IMR-90 (cell line): ENCODE results near the gene CTDSP2. TPM values are rescaled to one million over a fixed set of nuclear protein-coding genes. Genes with fewer than 3 reads are reported as not detected.

Source experiments
- ATAC-seq: fragments of 200-7000 bp; cut with Tn5 transposase; 2 replicates; pipeline ENCODE4 v1.9.1; 2020; ENCODE audit warnings: low read depth, mild to moderate bottlenecking, moderate library complexity
- BruUV-seq: library from RNA; stranded (reverse); fragments of 400-500 nt; replicated peaks from 2 replicates; lab custom pipeline; 2021; lab: Mats Ljungman, UMichigan
- CTCF ChIA-PET: fragments of 300-600 bp; formaldehyde crosslinking; extraction: SDS; loops from one replicate; lab custom pipeline; 2021; ENCODE audit warnings: antibody characterized with exemption; lab: Yijun Ruan, JAX
- POLR2A ChIA-PET: fragments of 300-600 bp; sonication (Branson Sonifier 250); formaldehyde crosslinking; loops from one replicate; lab custom pipeline; 2022; ENCODE audit warnings: antibody characterized with exemption; ENCODE audit not compliant: unreplicated experiment; lab: Charles Lee
- DNase-seq: peaks from one replicate; pipeline ENCODE4 v3.0.0; 2013
- H2AFZ ChIP-seq: replicated peaks from 2 replicates; pipeline ENCODE3; 2013; ENCODE audit warnings: low read length, mild to moderate bottlenecking; ENCODE audit not compliant: poor library complexity
- H2AK5ac ChIP-seq: 2 replicates; pipeline ENCODE4 v1.6.1; 2013; ENCODE audit warnings: low read depth, low read length, inconsistent platforms
- H2AK9ac ChIP-seq: replicated peaks from 2 replicates; pipeline ENCODE3; 2013; ENCODE audit warnings: mild to moderate bottlenecking, low read depth, low read length, moderate library complexity; ENCODE audit not compliant: poor library complexity
- H2BK120ac ChIP-seq: 2 replicates; pipeline ENCODE4 v1.6.1; 2013; ENCODE audit warnings: low read depth, low read length, inconsistent platforms
- H2BK15ac ChIP-seq: 3 replicates; pipeline ENCODE4 v1.6.1; 2013; ENCODE audit warnings: low read depth, low read length, inconsistent platforms
- H2BK20ac ChIP-seq: 2 replicates; pipeline ENCODE4 v1.6.1; 2013; ENCODE audit warnings: low read depth, mild to moderate bottlenecking, inconsistent platforms, low read length, moderate library complexity
- H2BK5ac ChIP-seq: 2 replicates; pipeline ENCODE4 v1.6.1; 2013; ENCODE audit warnings: mild to moderate bottlenecking, low read depth, low read length, inconsistent platforms; ENCODE audit not compliant: poor library complexity, severe bottlenecking
- H3K14ac ChIP-seq: replicated peaks from 2 replicates; pipeline ENCODE4 v1.6.1; 2013; ENCODE audit warnings: low read depth, low read length, inconsistent platforms
- H3K18ac ChIP-seq: 2 replicates; pipeline ENCODE4 v1.6.1; 2013; ENCODE audit warnings: low read depth, low read length, control low read depth
- H3K23ac ChIP-seq: 2 replicates; pipeline ENCODE4 v1.6.1; 2013; ENCODE audit warnings: low read depth, low read length, inconsistent platforms
- H3K27ac ChIP-seq: 2 replicates; pipeline ENCODE4 v1.5.1; 2013; ENCODE audit warnings: mild to moderate bottlenecking, control low read depth, low read length; ENCODE audit not compliant: insufficient read depth
- H3K27me3 ChIP-seq: 2 replicates; pipeline ENCODE4 v1.6.1; 2013; ENCODE audit warnings: low read length; ENCODE audit not compliant: control insufficient read depth, insufficient read depth
- H3K36me3 ChIP-seq: 2 replicates; pipeline ENCODE4 v1.6.1; 2013; ENCODE audit warnings: low read length, mixed read lengths; ENCODE audit not compliant: control insufficient read depth, insufficient read depth
- H3K4ac ChIP-seq: 2 replicates; pipeline ENCODE4 v1.6.1; 2013; ENCODE audit warnings: low read depth, low read length, inconsistent platforms
- H3K4me1 ChIP-seq: 2 replicates; pipeline ENCODE4 v1.6.1; 2013; ENCODE audit warnings: low read length, mixed read lengths; ENCODE audit not compliant: control insufficient read depth, insufficient read depth
- H3K4me2 ChIP-seq: 2 replicates; pipeline ENCODE4 v1.6.1; 2013; ENCODE audit warnings: low read depth, mild to moderate bottlenecking, control low read depth, low read length, moderate library complexity
- H3K4me3 ChIP-seq: 2 replicates; pipeline ENCODE4 v1.5.1; 2013; ENCODE audit warnings: low read depth, mild to moderate bottlenecking, control low read depth, low read length, moderate library complexity; ENCODE audit not compliant: insufficient read depth
- H3K56ac ChIP-seq: 2 replicates; pipeline ENCODE4 v1.6.1; 2013; ENCODE audit warnings: low read length, inconsistent platforms; ENCODE audit not compliant: insufficient read depth; ENCODE audit errors: extremely low read depth
- H3K79me1 ChIP-seq, 2 experiments: 2 replicates each; pipeline ENCODE4 v1.6.1; 2013; ENCODE audit warnings: low read length in 2 of 2, inconsistent platforms in 1 of 2, low read depth in 1 of 2
- H3K9ac ChIP-seq: 2 replicates; pipeline ENCODE4 v1.6.1; 2013; ENCODE audit warnings: low read depth, low read length, control low read depth
- H3K9me1 ChIP-seq: 2 replicates; pipeline ENCODE4 v1.6.1; 2013; ENCODE audit warnings: low read length, inconsistent platforms; ENCODE audit not compliant: insufficient read depth
- H3K9me3 ChIP-seq: 2 replicates; pipeline ENCODE4 v1.6.1; 2013; ENCODE audit warnings: low read length; ENCODE audit not compliant: control insufficient read depth, insufficient read depth
- H4K20me1 ChIP-seq: 2 replicates; pipeline ENCODE4 v1.6.1; 2013; ENCODE audit warnings: low read length, inconsistent platforms; ENCODE audit not compliant: insufficient read depth
- H4K5ac ChIP-seq: 2 replicates; pipeline ENCODE4 v1.6.1; 2013; ENCODE audit warnings: mild to moderate bottlenecking, low read depth, low read length, control low read depth
- H4K8ac ChIP-seq, 2 experiments: 2 replicates each; pipeline ENCODE4 v1.6.1; 2013; ENCODE audit warnings: low read depth in 2 of 2, low read length in 2 of 2, control low read depth in 1 of 2, inconsistent platforms in 1 of 2
- H4K91ac ChIP-seq: 2 replicates; pipeline ENCODE4 v1.6.1; 2013; ENCODE audit warnings: low read depth, low read length, inconsistent platforms; ENCODE audit not compliant: insufficient read depth
- BHLHE40 ChIP-seq: fragments of 150-350 bp; IDR thresholded peaks from 2 replicates; pipeline ENCODE4 v1.6.1; 2016; ENCODE audit warnings: mild to moderate bottlenecking, low read depth, low read length
- CEBPB ChIP-seq: IDR thresholded peaks from 2 replicates; pipeline ENCODE4 v1.6.1; 2012; ENCODE audit warnings: low read depth, low read length, improper control_type of control experiment
- CHD1 ChIP-seq: IDR thresholded peaks from 2 replicates; pipeline ENCODE4 v1.6.1; 2012; ENCODE audit warnings: low read depth, low read length, improper control_type of control experiment
- ELK1 ChIP-seq: fragments of 150-350 bp; IDR thresholded peaks from 2 replicates; pipeline ENCODE4 v1.6.1; 2016; ENCODE audit warnings: low read depth, mild to moderate bottlenecking, low read length, moderate library complexity, borderline replicate concordance
- MAFK ChIP-seq: IDR thresholded peaks from 2 replicates; pipeline ENCODE4 v1.6.1; 2012; ENCODE audit warnings: low read depth, low read length, improper control_type of control experiment
- MXI1 ChIP-seq: IDR thresholded peaks from 2 replicates; pipeline ENCODE4 v1.6.1; 2012; ENCODE audit warnings: low read depth, mild to moderate bottlenecking, low read length, moderate library complexity, borderline replicate concordance
- RAD21 ChIP-seq: IDR thresholded peaks from 2 replicates; pipeline ENCODE4 v1.6.1; 2012; ENCODE audit warnings: low read length, improper control_type of control experiment
- RCOR1 ChIP-seq: IDR thresholded peaks from 2 replicates; pipeline ENCODE4 v1.6.1; 2012; ENCODE audit warnings: mild to moderate bottlenecking, low read length, improper control_type of control experiment; ENCODE audit not compliant: insufficient replicate concordance
- RFX5 ChIP-seq: IDR thresholded peaks from 2 replicates; pipeline ENCODE4 v1.8.0; 2012; ENCODE audit warnings: low read depth, mild to moderate bottlenecking, low read length, moderate library complexity
- USF2 ChIP-seq: fragments of 150-350 bp; IDR thresholded peaks from 2 replicates; pipeline ENCODE4 v1.6.1; 2017; ENCODE audit warnings: mild to moderate bottlenecking, antibody characterized with exemption, low read length, low read depth
- WGBS, 2 experiments: methylation state at CpG; one replicate each; pipeline versions ENCODE4 v1.1.5 to v1.1.7; 2013; ENCODE audit warnings: missing lambda C conversion rate in 2 of 2; ENCODE audit not compliant: insufficient read length in 1 of 2; ENCODE audit errors: extremely low coverage in 2 of 2; 5-methylcytosine and 5-hydroxymethylcytosine counted together
- dilution Hi-C: fragments of 300-500 bp; cut with HindIII; formaldehyde crosslinking; loops from one replicate; pipeline ENCODE4 v1.14.3; 2018; ENCODE audit warnings: low sequenced_read_pairs; ENCODE audit not compliant: unreplicated experiment
- in situ Hi-C: fragments of 300-500 bp; cut with MboI; formaldehyde crosslinking; loops from 3 replicates; pipeline ENCODE4 v1.14.3; 2019; ENCODE audit warnings: low sequenced_read_pairs, inconsistent platforms, mixed read lengths
- intact Hi-C: fragments of 100-400 bp; cut with micrococcal nuclease; formaldehyde crosslinking; loops from 2 replicates; pipeline ENCODE4 v1.10.0; 2022
- polyA plus RNA-seq, 3 experiments: library from polyadenylated mRNA; depleted of rRNA; stranded (reverse); fragments of >200 nt; gene quantifications; 2 replicates each; pipeline ENCODE4 v1.2.3, GENCODE V29; 2012; ENCODE audit warnings: low replicate concordance in 1 of 3
- total RNA-seq: library from RNA; depleted of rRNA; stranded (reverse); fragments of >200 nt; gene quantifications from 2 replicates; pipeline ENCODE4 v1.2.3, GENCODE V29; 2012

CTDSP2 gene
- total and polyA plus RNA-seq, 2 of the 4 experiments (the other 2 are of a cell fraction) = 114 to 156 TPM

- no peak overlapping the region for H3K27ac ChIP-seq
- peaks cover 10% of the 10 kb centered on the region for H3K4me1 ChIP-seq
- peaks cover 6% of the 10 kb centered on the region for H3K9me1 ChIP-seq
- H4K20me1 ChIP-seq = peaks cover 78% of the 10 kb centered on the region
- dilution Hi-C loops = no loop called here
- H3K56ac ChIP-seq = no peak overlapping the region
- H2AK9ac ChIP-seq = no peak overlapping the region
- H4K91ac ChIP-seq = no peak overlapping the region
- peaks cover 48 to 79% of the 10 kb centered on the region in 2 experiments for H3K79me1 ChIP-seq
- DNase-seq (no peak), ATAC-seq (no peak)
- H2AK5ac ChIP-seq = no peak overlapping the region
- ChIA-PET POLR2A (no interaction called here), CTCF (interaction anchor here (0.5 kb wide), 1 partner anchor 29 kb away, joined by 6 read pairs; no protein-coding TSS in a partner anchor)
- no peak overlapping the region for H2BK5ac ChIP-seq
- no peak overlapping the region for H2BK120ac ChIP-seq
- H3K23ac ChIP-seq = no peak overlapping the region
- no peak overlapping the region for H2BK20ac ChIP-seq
- BruUV-seq = no TSS peak
- H3K4ac ChIP-seq = no peak overlapping the region
- no peak overlapping the region for H2BK15ac ChIP-seq
- WGBS, 2 experiments = no CpG with 5 or more reads among the region's 2 CpGs
- H3K36me3 ChIP-seq = peaks cover 85% of the 10 kb centered on the region
- no peak overlapping the region for H4K8ac ChIP-seq
- H2AFZ ChIP-seq = no peak overlapping the region
- no peaks in the 10 kb centered on the region for H3K9me3 ChIP-seq
- no peak overlapping the region for H3K14ac ChIP-seq
- no peak overlapping the region for H3K4me2 ChIP-seq
- intact Hi-C loops = no loop called here
- no peak overlapping the region for H3K9ac ChIP-seq
- no peaks in the 10 kb centered on the region for H3K27me3 ChIP-seq
- no peak overlapping the region for H3K18ac ChIP-seq
- no peak overlapping the region for H4K5ac ChIP-seq
- in situ Hi-C loops = loop anchor here (5.0 kb wide), 1 partner anchor 82 kb away; no protein-coding TSS in a partner anchor
- H3K4me3 ChIP-seq = no peak overlapping the region
- TF ChIP-seq MAFK = no peak
- TF ChIP-seq MXI1 = no peak
- no peak for TF ChIP-seq ELK1
- no peak for TF ChIP-seq USF2
- TF ChIP-seq CEBPB = no peak
- TF ChIP-seq RAD21 = no peak
- TF ChIP-seq CHD1 = no peak
- no peak for TF ChIP-seq RCOR1
- no peak for TF ChIP-seq BHLHE40
- TF ChIP-seq RFX5 = no peak
Observed at GRCh38 chr12:57825451-57825850, 21.1 kb downstream of the CTDSP2 start.
